Endothelial cell of umbilical vein (primary cell): ENCODE results near the gene KIF15. TPM values are rescaled to one million over a fixed set of nuclear protein-coding genes. Genes with fewer than 3 reads are reported as not detected.

Experiments
- BruUV-seq: library from RNA; stranded (reverse); fragments of 400-500 nt; replicated peaks from 2 replicates; lab custom pipeline; 2021; lab: Mats Ljungman, UMichigan
- CTCF ChIA-PET: fragments of 300-600, 350-600 bp; sonication (Branson Sonifier 250); formaldehyde crosslinking; loops from one replicate; lab custom pipeline; 2021; ENCODE audit warnings: antibody characterized with exemption, inconsistent platforms; lab: Charles Lee
- POLR2A ChIA-PET: fragments of 300-600, 350-600 bp; sonication (Branson Sonifier 250); formaldehyde crosslinking; loops from one replicate; lab custom pipeline; 2021; ENCODE audit warnings: antibody characterized with exemption, inconsistent platforms; lab: Charles Lee
- DNase-seq: peaks from one replicate; pipeline ENCODE4 v3.0.0-alpha.2; 2011; ENCODE audit warnings: low read depth, low spot score
- FAIRE-seq: peaks from 2 replicates; lab custom pipeline; 2011; peaks lifted over from hg19 to GRCh38; lab: Jason Lieb, UNC
- H2AFZ ChIP-seq: 2 replicates; pipeline ENCODE4 v1.6.0; 2012; ENCODE audit warnings: low read depth, low read length, control low read depth, inconsistent platforms
- H3K27ac ChIP-seq: 2 replicates; pipeline ENCODE4 v1.5.1; 2011; ENCODE audit warnings: low read depth, mild to moderate bottlenecking, control low read depth, low read length, moderate library complexity; ENCODE audit not compliant: insufficient read depth
- H3K27me3 ChIP-seq, 2 experiments: 2 replicates each; pipeline versions ENCODE4 v1.6.0 to v1.6.1; 2011; ENCODE audit warnings: low read length in 2 of 2, mixed read lengths in 1 of 2; ENCODE audit not compliant: control insufficient read depth in 2 of 2, insufficient read depth in 2 of 2
- H3K36me3 ChIP-seq, 2 experiments: 2 replicates in 1 of 2; 3 replicates in 1 of 2; pipeline ENCODE4 v1.5.1; 2011; ENCODE audit warnings: low read length in 2 of 2, mild to moderate bottlenecking in 1 of 2, moderate library complexity in 1 of 2; ENCODE audit not compliant: control insufficient read depth in 2 of 2, insufficient read depth in 2 of 2; ENCODE audit errors: extremely low read depth in 1 of 2
- H3K4me1 ChIP-seq: 3 replicates; pipeline ENCODE4 v1.5.1; 2011; ENCODE audit warnings: mild to moderate bottlenecking, low read length; ENCODE audit not compliant: control insufficient read depth, insufficient read depth; ENCODE audit errors: extremely low read depth
- H3K4me2 ChIP-seq: 2 replicates; pipeline ENCODE4 v1.6.1; 2011; ENCODE audit warnings: low read length, control low read depth, mixed read lengths; ENCODE audit not compliant: insufficient read depth
- H3K4me3 ChIP-seq, 3 experiments: fragments of 200-600 bp in 1 of 3; sonication (generic), shearing (Covaris generic) in 1 of 3; replicated peaks in 1 of 3; 2 replicates each; pipeline ENCODE4 v1.5.1; 2011 to 2016; ENCODE audit warnings: control low read depth in 3 of 3, low read length in 3 of 3, mild to moderate bottlenecking in 2 of 3, inconsistent platforms in 1 of 3, low read depth in 1 of 3, moderate library complexity in 1 of 3; ENCODE audit not compliant: insufficient read depth in 1 of 3
- H3K79me2 ChIP-seq: 2 replicates; pipeline ENCODE4 v1.6.0; 2012; ENCODE audit warnings: low read length, inconsistent platforms; ENCODE audit not compliant: control insufficient read depth, insufficient read depth
- H3K9ac ChIP-seq: replicated peaks from 2 replicates; pipeline ENCODE3; 2011; ENCODE audit warnings: low read length, control low read depth; ENCODE audit not compliant: insufficient read depth; ENCODE audit errors: extremely low read depth
- H3K9me1 ChIP-seq: replicated peaks from 3 replicates; pipeline ENCODE4 v1.6.0; 2011; ENCODE audit warnings: mild to moderate bottlenecking, low read length; ENCODE audit not compliant: control insufficient read depth, insufficient read depth; ENCODE audit errors: extremely low read depth
- H3K9me3 ChIP-seq: replicated peaks from 2 replicates; pipeline ENCODE4 v1.5.1; 2012; ENCODE audit warnings: low read length, inconsistent platforms; ENCODE audit not compliant: control insufficient read depth, insufficient read depth
- H4K20me1 ChIP-seq: replicated peaks from 2 replicates; pipeline ENCODE3; 2011; ENCODE audit warnings: mild to moderate bottlenecking, low read length; ENCODE audit not compliant: control insufficient read depth, insufficient read depth; ENCODE audit errors: extremely low read depth
- CTCF ChIP-seq, 2 donors: IDR thresholded peaks; 1 replicate in 1 of 2; 2 replicates in 1 of 2; pipeline ENCODE4 v1.5.1; 2011; ENCODE audit warnings: low read length in 2 of 2, mild to moderate bottlenecking in 2 of 2, moderate library complexity in 2 of 2, control low read depth in 1 of 2, inconsistent platforms in 1 of 2, low read depth in 1 of 2; ENCODE audit not compliant: insufficient read depth in 1 of 2; ENCODE audit errors: extremely low read depth in 1 of 2
- EZH2 ChIP-seq: IDR thresholded peaks from 2 replicates; pipeline ENCODE4 v1.6.1; 2012; ENCODE audit warnings: borderline replicate concordance, low read depth, mild to moderate bottlenecking, moderate library complexity, low read length, inconsistent platforms; ENCODE audit not compliant: severe bottlenecking
- FOS ChIP-seq: IDR thresholded peaks from 2 replicates; pipeline ENCODE4 v1.6.1; 2011; ENCODE audit warnings: mild to moderate bottlenecking, low read length, moderate library complexity, borderline replicate concordance; ENCODE audit not compliant: insufficient read depth
- GATA2 ChIP-seq: IDR thresholded peaks from 2 replicates; pipeline ENCODE4 v1.7.0; 2011; ENCODE audit warnings: low read depth, mild to moderate bottlenecking, moderate library complexity, mixed read lengths, low read length; ENCODE audit not compliant: insufficient read length, insufficient read depth
- JUN ChIP-seq: IDR thresholded peaks from 2 replicates; pipeline ENCODE4 v1.6.1; 2011; ENCODE audit warnings: borderline replicate concordance, low read depth; ENCODE audit not compliant: insufficient read length, insufficient read depth
- MAX ChIP-seq: IDR thresholded peaks from 2 replicates; pipeline ENCODE4 v1.6.1; 2011; ENCODE audit not compliant: insufficient read depth, insufficient read length
- MYC ChIP-seq: IDR thresholded peaks from one replicate; pipeline ENCODE4 v1.6.1; 2011; ENCODE audit warnings: mild to moderate bottlenecking, low read depth, low read length
- POLR2A ChIP-seq: IDR thresholded peaks from 2 replicates; pipeline ENCODE4 v1.6.1; 2012; ENCODE audit warnings: low read depth, mild to moderate bottlenecking, control low read depth, low read length
- POLR2AphosphoS5 ChIP-seq: IDR thresholded peaks from 2 replicates; pipeline ENCODE4 v1.6.1; 2012; ENCODE audit warnings: low read depth, mild to moderate bottlenecking, control low read depth, low read length, moderate library complexity; ENCODE audit not compliant: insufficient read depth
- dilution Hi-C: fragments of 300-500 bp; cut with MboI; formaldehyde crosslinking; loops from one replicate; pipeline ENCODE4 v1.15.0; 2019; ENCODE audit warnings: low sequenced_read_pairs; ENCODE audit not compliant: extremely low pct_ligation_motif_present
- intact Hi-C: fragments of 100-400 bp; cut with micrococcal nuclease; formaldehyde crosslinking; loops from one replicate; pipeline ENCODE4 v1.10.0; 2022
- polyA plus RNA-seq, 4 experiments: library from polyadenylated mRNA; depleted of rRNA in 3 of 4; stranded (reverse) in 3 of 4; unstranded in 1 of 4; fragments of >200 nt; gene quantifications; 2 replicates each; pipeline versions ENCODE4 v1.2.1 to v1.2.3, GENCODE V29; 2011 to 2012; ENCODE audit warnings: missing spikeins in 1 of 4
- total RNA-seq: library from RNA; stranded (reverse); gene quantifications from 2 replicates; pipeline ENCODE4 v1.2.3, GENCODE V29; 2021

Gene KIF15
- total and polyA plus RNA-seq, 2 donors (not counting 3 experiments of a cell fraction or from before 2014, with no cell fraction given), result 2.2 to 21.6 TPM

- no peak for TF ChIP-seq FOS
- no peak for TF ChIP-seq POLR2A
- TF ChIP-seq CTCF (IDR thresholded peaks at IDR 0.05; ENCODE audit: extremely low read depth in 1 of 2, insufficient read depth in 1 of 2, low read depth in 1 of 2, low read length in 2 of 2), result no peak
- no peak for TF ChIP-seq EZH2
- TF ChIP-seq MYC, result no peak
- TF ChIP-seq JUN, result no peak
- TF ChIP-seq MAX, result no peak
- TF ChIP-seq POLR2AphosphoS5, result no peak
- no peak for TF ChIP-seq GATA2
- H3K36me3 ChIP-seq, result no peaks in the 10 kb centered on the region
- DNase-seq (no peak), FAIRE-seq (no peak)
- no peak overlapping the region for H3K27ac ChIP-seq
- BruUV-seq, result no TSS peak
- H3K9ac ChIP-seq, result no peak overlapping the region
- no peaks in the 10 kb centered on the region for H3K27me3 ChIP-seq
- H3K79me2 ChIP-seq, result no peaks in the 10 kb centered on the region
- H2AFZ ChIP-seq, result no peak overlapping the region
- intact Hi-C loops (no loop called here), dilution Hi-C loops (no loop called here)
- no peaks in the 10 kb centered on the region for H4K20me1 ChIP-seq
- H3K4me2 ChIP-seq, result no peak overlapping the region
- no peak overlapping the region for H3K4me3 ChIP-seq
- no peaks in the 10 kb centered on the region for H3K9me3 ChIP-seq
- ChIA-PET POLR2A (no interaction called here), CTCF (interaction anchor here (0.7 kb wide), 1 partner anchor 50 kb away, joined by 3 read pairs; no protein-coding TSS in a partner anchor)
- H3K9me1 ChIP-seq, result no peaks in the 10 kb centered on the region
- no peaks in the 10 kb centered on the region for H3K4me1 ChIP-seq
Observed at GRCh38 chr3:44899683-44900367, 138.2 kb downstream of the KIF15 start.
